Effector CD8-positive, alpha-beta T cell (primary cell): ENCODE data around the gene ERGIC2.
"Not testable (repeated sequence)": the region's sequence is repeated elsewhere in the genome, so short reads cannot be mapped to it uniquely, and the experiment has no call there.

Experiments used
- DNase-seq: peaks from one replicate; lab custom pipeline; 2025; lab: John Stamatoyannopoulos, UW

Gene ERGIC2

GRCh38 chr12:29299633-29300032 is 81.3 kb downstream of the ERGIC2 start:
- no peak for DNase-seq

- no peak for DNase-seq
These were observed 89.7 kb downstream of the ERGIC2 start for GRCh38 chr12:29291226-29291625.

- DNase-seq: not testable (repeated sequence)
These were observed 90.5 kb downstream of the ERGIC2 start for GRCh38 chr12:29290475-29290874.

GRCh38 chr12:29288031-29288430 is 92.9 kb downstream of the ERGIC2 start:
- DNase-seq: no peak

- DNase-seq: no peak
These were observed 93.3 kb downstream of the ERGIC2 start for GRCh38 chr12:29287622-29288021.
